Ovary (tissue), 9 donors: ENCODE measurements around the gene CDK6. TPM values are rescaled to one million over a fixed set of nuclear protein-coding genes. Genes with fewer than 3 reads are reported as not detected.

Experiments used
- DNase-seq, 5 donors: peaks; one replicate each; pipeline ENCODE4 v3.0.0-alpha.2; 2019 to 2020
- H3K27ac ChIP-seq, 2 donors: fragments of 200-600 bp; one replicate each; pipeline versions ENCODE4 v1.5.1 to v1.8.0; 2019 to 2022
- H3K27me3 ChIP-seq: fragments of 200-600 bp; one replicate; pipeline ENCODE4 v1.8.0; 2022
- H3K36me3 ChIP-seq: fragments of 200-600 bp; sonication (generic); one replicate; pipeline ENCODE4 v1.5.1; 2019
- H3K4me1 ChIP-seq: one replicate; pipeline ENCODE4 v1.8.1; 2013; ENCODE audit warnings: mild to moderate bottlenecking, moderate library complexity; ENCODE audit not compliant: insufficient read depth
- H3K4me3 ChIP-seq: fragments of 200-600 bp; sonication (generic); one replicate; pipeline ENCODE4 v1.5.1; 2017
- H3K9me3 ChIP-seq, 2 donors: fragments of 200-600 bp in 1 of 2; sonication (generic) in 1 of 2; one replicate each; pipeline versions ENCODE4 v1.5.1 to v1.8.1; 2013 to 2019; ENCODE audit warnings: mild to moderate bottlenecking in 1 of 2, moderate library complexity in 1 of 2
- EP300 ChIP-seq: sonication (generic); formaldehyde crosslinking; IDR thresholded peaks from one replicate; pipeline ENCODE4 v1.6.1; 2017; ENCODE audit warnings: antibody characterized with exemption
- POLR2A ChIP-seq: fragments of 450-650 bp; IDR thresholded peaks from one replicate; pipeline ENCODE4 v1.6.1; 2017; ENCODE audit warnings: antibody characterized with exemption, mild to moderate bottlenecking, moderate library complexity
- WGBS, 3 donors: extraction: QIAGEN DNeasy Blood & Tissue Kit in 1 of 3; methylation state at CpG; one replicate each; pipeline versions ENCODE4 v1.1.5 to v1.1.7; 2013 to 2017; 5-methylcytosine and 5-hydroxymethylcytosine counted together
- intact Hi-C, 4 donors: fragments of 100-400 bp; cut with DNase I; formaldehyde crosslinking; loops; one replicate each; pipeline versions ENCODE4 v1.11.0 to v1.15.1; 2022 to 2023
- polyA plus RNA-seq, 2 donors: library from polyadenylated mRNA; stranded (reverse); fragments of 200-250 nt in 1 of 2; fragments of 350-450 nt in 1 of 2; fragmentation: Illumina TruSeq in 1 of 2; extraction: RNeasy Lipid Tissue Mini Kit (QIAGEN cat#74804) in 1 of 2; gene quantifications; one replicate each; pipeline ENCODE4 v1.2.3, GENCODE V29; 2013 to 2014
- total RNA-seq, 7 donors: library from RNA; depleted of rRNA in 2 of 7; stranded (reverse); fragments of >200 nt in 2 of 7; fragmentation: NEBNext Ultra II Directional in 3 of 7; extraction: Animal tissue kit (Norgen Biotek cat#: 25700) in 3 of 7; gene quantifications; one replicate each; pipeline versions ENCODE4 v1.1.0 to v1.2.4, GENCODE V29; 2016 to 2023
- TF ChIP-seq, protein P1 (sequence below), 3 donors: fragments of 450-650 bp in 2 of 3; fragments of 200-600 bp in 1 of 3; IDR thresholded peaks; one replicate each; pipeline versions ENCODE4 v1.5.1 to v1.8.0; 2016 to 2022; ENCODE audit warnings: antibody characterized with exemption in 3 of 3, mild to moderate bottlenecking in 1 of 3
- donor health status: DM: no; HTN: no; CAD: no; lungs with moderate emphysema.
- donor health status: DM: no; HTN: no; CAD: no.
- donor health status: Bipolar disorder and iron deficiency.
- donor health status: DM: yes; HTN: yes; CAD: no.
- donor health status: DM: no; HTN: no; CAD: no.
- donor health status: DM: yes; HTN: yes; CAD: no.

Gene CDK6
- total and polyA plus RNA-seq, 9 donors, result 1.8 to 20.4 (median 11.2) TPM

DNA sequence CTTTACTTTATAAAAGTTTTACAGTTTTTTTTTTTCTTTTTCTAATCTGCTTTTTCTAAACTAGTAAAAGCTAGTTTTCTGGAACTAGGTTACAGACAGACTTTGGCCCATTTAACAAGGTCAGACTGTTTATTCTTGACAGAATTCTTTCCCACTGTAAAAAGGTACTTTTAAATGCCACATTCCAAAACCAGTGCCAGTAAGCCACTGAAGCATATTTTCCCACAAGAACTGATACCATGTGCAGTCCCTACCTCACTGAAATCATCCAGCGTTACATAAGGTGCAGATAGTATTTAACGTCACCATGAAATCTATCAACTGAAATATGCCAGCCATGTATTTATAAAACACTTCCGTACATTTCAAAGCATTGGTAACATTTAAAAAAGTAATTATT, 121.6 kb downstream of the CDK6 start:
- WGBS, 3 donors, result 17 to 41% (median 23%) methylated on average over 3 of the region's 3 CpGs
- TF ChIP-seq POLR2A, result no peak
- TF ChIP-seq EP300, result no peak
- TF ChIP-seq, protein P1, sequence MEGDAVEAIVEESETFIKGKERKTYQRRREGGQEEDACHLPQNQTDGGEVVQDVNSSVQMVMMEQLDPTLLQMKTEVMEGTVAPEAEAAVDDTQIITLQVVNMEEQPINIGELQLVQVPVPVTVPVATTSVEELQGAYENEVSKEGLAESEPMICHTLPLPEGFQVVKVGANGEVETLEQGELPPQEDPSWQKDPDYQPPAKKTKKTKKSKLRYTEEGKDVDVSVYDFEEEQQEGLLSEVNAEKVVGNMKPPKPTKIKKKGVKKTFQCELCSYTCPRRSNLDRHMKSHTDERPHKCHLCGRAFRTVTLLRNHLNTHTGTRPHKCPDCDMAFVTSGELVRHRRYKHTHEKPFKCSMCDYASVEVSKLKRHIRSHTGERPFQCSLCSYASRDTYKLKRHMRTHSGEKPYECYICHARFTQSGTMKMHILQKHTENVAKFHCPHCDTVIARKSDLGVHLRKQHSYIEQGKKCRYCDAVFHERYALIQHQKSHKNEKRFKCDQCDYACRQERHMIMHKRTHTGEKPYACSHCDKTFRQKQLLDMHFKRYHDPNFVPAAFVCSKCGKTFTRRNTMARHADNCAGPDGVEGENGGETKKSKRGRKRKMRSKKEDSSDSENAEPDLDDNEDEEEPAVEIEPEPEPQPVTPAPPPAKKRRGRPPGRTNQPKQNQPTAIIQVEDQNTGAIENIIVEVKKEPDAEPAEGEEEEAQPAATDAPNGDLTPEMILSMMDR (IDR thresholded peaks at IDR 0.05), result no peak
- no peaks in the 10 kb centered on the region for H3K27me3 ChIP-seq
- DNase-seq, result no peak
- no peaks in the 10 kb centered on the region for H3K9me3 ChIP-seq
- intact Hi-C loops, result no loop called here
- H3K36me3 ChIP-seq, result no peaks in the 10 kb centered on the region
- H3K27ac ChIP-seq, result no peak overlapping the region
- H3K4me1 ChIP-seq, result peaks cover 1% of the 10 kb centered on the region
- no peak overlapping the region for H3K4me3 ChIP-seq

DNA sequence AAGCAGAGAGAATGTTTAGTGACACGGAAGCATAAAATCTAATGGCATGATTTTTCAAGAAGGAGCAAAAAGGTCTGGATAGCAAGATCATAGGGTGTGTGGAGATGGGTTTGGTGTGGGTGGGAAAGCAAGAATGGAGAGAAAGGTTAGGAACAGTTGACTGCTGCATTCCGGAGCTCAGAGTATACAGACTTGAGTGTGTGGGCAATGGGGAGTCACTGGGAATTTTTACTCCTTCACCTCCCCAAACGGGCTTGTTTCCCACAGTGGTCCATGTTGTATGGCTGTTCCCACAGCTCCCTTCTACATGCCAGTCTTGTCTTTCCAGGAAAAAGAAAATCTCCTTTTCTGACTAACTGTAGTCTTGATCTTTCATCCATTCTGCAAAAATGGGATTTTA, 122.1 kb downstream of the CDK6 start:
- Histone ChIP-seq H3K36me3 (no peaks in the 10 kb centered on the region), H3K4me1 (peaks cover 1% of the 10 kb centered on the region), H3K27ac (no peak overlapping the region), H3K9me3 (no peaks in the 10 kb centered on the region), H3K27me3 (no peaks in the 10 kb centered on the region), H3K4me3 (no peak overlapping the region)
- WGBS, 3 donors, result 48 to 66% (median 64%) methylated on average over 3 of the region's 3 CpGs
- DNase-seq, result no peak
- intact Hi-C loops, result no loop called here
- TF ChIP-seq POLR2A (no peak), EP300 (no peak)

DNA sequence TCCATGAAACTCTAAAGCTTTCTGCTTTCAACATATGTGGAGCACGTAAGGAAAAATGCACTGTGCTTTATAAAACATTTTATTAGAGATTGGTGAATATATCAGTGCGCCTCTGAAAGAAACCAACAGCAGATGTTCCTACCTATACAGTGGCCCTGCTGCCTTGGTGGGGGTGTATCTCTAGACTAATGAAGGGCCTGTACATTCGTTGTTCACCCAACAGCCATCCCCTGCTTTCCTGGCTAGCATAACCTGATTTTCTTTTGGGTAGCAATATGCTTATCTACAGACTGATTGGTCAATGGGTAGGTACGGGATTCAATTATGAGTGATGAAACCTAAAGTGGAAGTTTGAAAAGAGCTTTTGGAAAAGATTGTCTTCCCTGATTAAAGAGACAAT, 126.5 kb downstream of the CDK6 start:
- H3K9me3 ChIP-seq, result no peaks in the 10 kb centered on the region
- intact Hi-C loops, result no loop called here
- no peak overlapping the region for H3K27ac ChIP-seq
- H3K4me3 ChIP-seq, result no peak overlapping the region
- H3K36me3 ChIP-seq, result no peaks in the 10 kb centered on the region
- WGBS, 3 donors, result 94 to 97% (median 94%) methylated on average over 4 of the region's 4 CpGs
- H3K27me3 ChIP-seq, result no peaks in the 10 kb centered on the region
- TF ChIP-seq, protein P1 (IDR thresholded peaks at IDR 0.05), result no peak
- TF ChIP-seq POLR2A (no peak), EP300 (no peak)
- H3K4me1 ChIP-seq, result no peaks in the 10 kb centered on the region
- DNase-seq, result no peak

DNA sequence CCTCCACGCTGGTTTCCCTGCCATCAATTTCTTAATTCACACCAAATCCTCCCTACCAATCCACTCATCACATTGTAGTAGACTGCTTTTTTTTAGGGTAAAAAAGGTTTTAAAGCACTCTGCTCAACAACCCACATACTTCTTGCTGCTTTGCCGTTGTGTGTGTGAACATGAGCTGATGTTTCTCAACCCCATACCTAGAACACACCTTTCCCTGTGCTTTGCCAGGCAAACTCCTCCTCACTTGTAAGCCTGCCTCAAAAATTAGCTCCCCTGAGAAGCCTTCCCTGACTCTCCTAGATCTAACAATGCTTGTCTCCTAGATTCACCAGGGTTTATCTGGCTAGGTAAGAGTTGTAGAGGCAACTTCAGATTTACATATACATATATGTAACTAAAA, 127.2 kb downstream of the CDK6 start:
- intact Hi-C loops, result no loop called here
- Histone ChIP-seq H3K4me1 (no peaks in the 10 kb centered on the region), H3K36me3 (no peaks in the 10 kb centered on the region), H3K27ac (no peak overlapping the region), H3K4me3 (no peak overlapping the region), H3K9me3 (no peaks in the 10 kb centered on the region), H3K27me3 (no peaks in the 10 kb centered on the region)
- DNase-seq, result no peak
- TF ChIP-seq EP300 (no peak), POLR2A (no peak)
- TF ChIP-seq, protein P1 (IDR thresholded peaks at IDR 0.05), result no peak
- 95 to 99% (median 98%) methylated on average over 2 of the region's 2 CpGs for WGBS, 3 donors

DNA sequence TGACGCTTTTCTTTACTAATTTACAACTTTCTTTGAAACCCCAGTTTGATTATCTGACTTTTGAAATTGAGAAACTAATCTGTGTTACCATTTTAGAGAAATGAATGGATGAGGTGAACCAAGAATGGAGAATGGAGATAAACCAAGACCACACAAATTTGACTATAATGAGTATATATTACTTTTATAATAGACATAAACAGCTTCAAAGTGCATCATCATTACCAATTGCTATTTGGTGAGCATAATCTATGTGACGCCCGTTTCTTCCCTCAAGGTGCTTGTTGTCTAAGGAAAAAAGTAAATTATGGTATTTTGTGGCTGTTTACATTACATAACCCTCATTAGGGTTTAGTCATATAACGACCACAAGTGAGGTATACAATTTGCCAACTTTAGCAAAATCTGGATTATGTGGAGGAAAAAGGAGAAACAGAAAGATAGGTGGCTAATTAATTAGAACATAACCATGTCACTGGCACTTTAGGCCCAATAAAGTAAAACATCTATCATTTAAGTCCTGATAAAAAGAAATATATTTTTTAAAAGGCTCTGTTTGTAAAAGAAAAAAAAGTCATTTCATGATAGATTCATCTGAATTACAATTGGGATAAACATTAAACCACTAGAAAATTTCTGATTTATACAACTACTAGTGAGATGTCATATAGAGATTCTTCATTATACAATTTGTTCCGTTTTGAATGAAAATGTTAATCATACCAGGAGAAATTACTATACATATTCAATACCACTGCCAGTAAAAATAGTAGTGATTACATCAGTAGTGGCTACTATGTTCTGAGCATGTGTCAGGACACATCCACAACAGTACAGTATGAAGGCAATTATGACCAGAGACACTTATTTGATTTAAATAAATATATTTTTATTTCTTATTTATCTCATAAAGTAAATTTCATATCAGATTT, 128.0 kb downstream of the CDK6 start:
- intact Hi-C loops, result no loop called here
- Histone ChIP-seq H3K27me3 (no peaks in the 10 kb centered on the region), H3K9me3 (no peaks in the 10 kb centered on the region), H3K4me1 (no peaks in the 10 kb centered on the region), H3K4me3 (no peak overlapping the region), H3K27ac (no peak overlapping the region), H3K36me3 (no peaks in the 10 kb centered on the region)
- TF ChIP-seq EP300 (no peak), POLR2A (no peak)
- TF ChIP-seq, protein P1 (IDR thresholded peaks at IDR 0.05), result no peak
- 90 to 91% (median 91%) methylated on average over 5 of the region's 5 CpGs for whole genome bisulfite sequencing, 3 donors
- DNase-seq, result no peak
